Heart left ventricle (tissue), 16 donors: Measurements from ENCODE around the gene KCNJ6. TPM values are rescaled to one million over a fixed set of nuclear protein-coding genes. Genes with fewer than 3 reads are reported as not detected.

Experiments
- ATAC-seq, 4 donors: fragments of 200-7000 bp; cut with Tn5 transposase; one replicate each; pipeline ENCODE4 v1.9.1; 2020 to 2022; ENCODE audit warnings: moderate library complexity in 4 of 4, mild to moderate bottlenecking in 3 of 4, moderate number of reproducible peaks in 1 of 4
- DNase-seq, 5 donors: peaks; one replicate each; pipeline ENCODE4 v3.0.0-alpha.2; 2020
- H3K27ac ChIP-seq, 12 donors: fragments of 200-600 bp; sonication (generic) in 4 of 12; one replicate each; pipeline versions ENCODE4 v1.5.0 to v1.8.0; 2016 to 2022; ENCODE audit warnings: mild to moderate bottlenecking in 2 of 12
- H3K27me3 ChIP-seq, 9 donors: fragments of 200-600 bp; sonication (generic) in 2 of 9; one replicate each; pipeline versions ENCODE4 v1.5.1 to v1.8.0; 2016 to 2022; ENCODE audit warnings: mild to moderate bottlenecking in 3 of 9
- H3K36me3 ChIP-seq, 9 donors: fragments of 200-600 bp; sonication (generic) in 2 of 9; one replicate each; pipeline versions ENCODE4 v1.5.0 to v1.8.0; 2018 to 2022; ENCODE audit warnings: mild to moderate bottlenecking in 2 of 9
- H3K4me1 ChIP-seq, 12 donors: fragments of 200-600 bp; sonication (generic) in 4 of 12; one replicate each; pipeline versions ENCODE4 v1.5.0 to v1.8.0; 2016 to 2022; ENCODE audit warnings: mild to moderate bottlenecking in 3 of 12
- H3K4me3 ChIP-seq, 12 donors: fragments of 200-600 bp; sonication (generic) in 4 of 12; one replicate each; pipeline versions ENCODE4 v1.5.0 to v1.8.0; 2017 to 2022; ENCODE audit warnings: mild to moderate bottlenecking in 9 of 12, moderate library complexity in 4 of 12
- H3K9me3 ChIP-seq, 12 donors: fragments of 200-600 bp; sonication (generic) in 4 of 12; one replicate each; pipeline versions ENCODE4 v1.5.0 to v1.8.0; 2016 to 2022; ENCODE audit warnings: mild to moderate bottlenecking in 1 of 12
- POLR2A ChIP-seq, 2 donors: fragments of 450-650 bp; IDR thresholded peaks; one replicate each; pipeline ENCODE4 v1.6.1; 2017; ENCODE audit warnings: antibody characterized with exemption in 2 of 2, mild to moderate bottlenecking in 2 of 2, moderate library complexity in 2 of 2
- WGBS, 4 donors: extraction: QIAGEN DNeasy Blood & Tissue Kit in 2 of 4; methylation state at CpG; one replicate each; pipeline versions ENCODE4 v1.1.5 to v1.1.7; 2013 to 2018; 5-methylcytosine and 5-hydroxymethylcytosine counted together
- intact Hi-C, 10 donors: fragments of 100-400 bp; cut with DNase I; formaldehyde crosslinking; loops; one replicate each; pipeline versions ENCODE4 v1.11.1 to v1.14.2; 2022
- polyA plus RNA-seq, 2 donors: library from polyadenylated mRNA; stranded (reverse); fragments of 200-250 nt; gene quantifications; one replicate each; pipeline ENCODE4 v1.2.3, GENCODE V29; 2013
- total RNA-seq, 9 donors: library from RNA; depleted of rRNA in 2 of 9; stranded (reverse); fragments of >200 nt in 2 of 9; fragmentation: NEBNext Ultra II Directional in 3 of 9; extraction: Animal tissue kit (Norgen Biotek cat#: 25700) in 3 of 9; gene quantifications; one replicate each; pipeline versions ENCODE4 v1.1.0 to v1.2.4, GENCODE V29; 2016 to 2023
- TF ChIP-seq, protein P1 (sequence below), 12 donors: fragments of 200-600 bp; sonication (generic) in 4 of 12; IDR thresholded peaks; one replicate each; pipeline versions ENCODE4 v1.5.0 to v1.8.0; 2018 to 2022; ENCODE audit warnings: antibody characterized with exemption in 12 of 12, mild to moderate bottlenecking in 5 of 12
- donor health status: ischemic (EF 13 %, LVEDD 7.1; RV severe dilation, severe dysfunction).
- donor health status: healthy with polysubstance abuse.
- donor health status: DM: no; HTN: yes; CAD: no.
- donor health status: DM: no; HTN: no; CAD: no.
- donor health status: ischemic (EF 25% LVEDD 6.9; RV normal size, moderate dysfunction).
- donor health status: ischemic (EF 25% LVEDD 5.7; RV mildly dilated, moderate dysfunction).
- donor health status: healthy.
- donor health status: DM: yes; HTN: yes; CAD: no.
- donor health status: ischemic (EF 35%, LVEDD 5.7; RV mildly dilated, moderate dysfunction).
- donor health status: nonischemic (EF 11% LVEDD 7.7; RV severe dilation, severe dysfunction).
- donor health status: DM: yes; HTN: yes; CAD: no.
- donor health status: PGD.
- donor health status: ischemic (EF 29% LVEDD 5.4; RV normal size, mild dysfunction).
- donor health status: nonischemic (EF 23%, LVEDD 6.1; RV moderate dilation, normal function).

Gene KCNJ6
- total and polyA plus RNA-seq, 11 donors = not detected

DNA sequence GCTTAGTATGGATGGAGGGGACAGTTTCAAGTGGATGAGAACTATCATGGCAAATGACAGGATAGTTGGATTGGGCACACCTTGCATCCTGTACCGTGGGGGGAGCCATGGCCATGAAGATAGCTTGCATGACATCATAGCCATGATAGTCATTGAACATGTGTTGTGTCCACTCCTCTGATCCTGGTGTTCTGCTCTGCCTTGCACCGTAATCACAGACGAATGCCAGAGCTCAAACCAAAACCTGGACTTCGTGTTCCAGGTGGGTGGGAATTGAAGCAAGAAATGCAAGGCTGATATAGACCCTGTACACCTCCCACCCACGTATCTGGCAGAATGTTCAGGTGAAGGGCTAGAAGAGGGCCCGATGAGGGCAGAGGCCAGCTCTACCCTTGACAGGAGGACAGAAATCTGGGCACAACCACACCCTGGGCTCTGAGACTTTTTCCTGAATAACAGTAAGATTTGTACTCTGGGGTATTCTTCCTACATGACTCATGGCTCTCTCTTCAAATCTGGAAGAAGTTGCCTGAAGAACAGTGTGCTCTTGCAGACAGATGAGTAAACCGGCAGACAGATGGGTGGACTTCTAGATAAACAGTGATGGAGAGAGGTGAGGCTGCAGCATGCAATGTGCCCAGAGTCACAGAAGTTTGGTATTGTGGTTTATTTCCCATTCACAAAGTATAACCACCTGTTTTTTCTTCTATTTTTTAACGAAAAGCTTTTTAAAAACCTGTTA lies 45.0 kb downstream of the KCNJ6 start:
- intact Hi-C loops = no loop called here
- 67 to 75% (median 72%) methylated on average over 8 of the region's 8 CpGs for WGBS, 4 donors

DNA sequence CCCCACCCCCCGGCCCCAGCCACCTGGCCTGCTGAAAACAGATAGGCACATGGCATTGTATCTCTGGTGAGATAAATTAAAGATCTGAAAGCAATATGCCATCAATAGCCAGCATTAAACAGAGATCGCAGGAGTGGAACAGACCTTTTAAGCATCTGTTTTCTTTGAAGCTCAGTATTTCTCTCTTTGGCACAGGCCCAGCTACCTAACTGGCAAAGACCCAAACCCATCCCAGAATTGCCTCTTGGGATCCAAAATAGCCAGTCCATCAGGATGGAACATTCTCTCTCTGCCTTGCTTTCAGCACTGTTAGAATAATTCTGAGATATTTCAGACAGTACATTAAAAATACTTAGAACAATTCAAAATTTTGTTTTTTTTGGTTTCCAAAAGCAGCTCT lies 46.0 kb downstream of the KCNJ6 start:
- no peak for DNase-seq
- no peaks in the 10 kb centered on the region for H3K9me3 ChIP-seq
- ATAC-seq = no peak
- no peak for TF ChIP-seq POLR2A (IDR thresholded peaks at IDR 0.05)
- TF ChIP-seq, protein P1, sequence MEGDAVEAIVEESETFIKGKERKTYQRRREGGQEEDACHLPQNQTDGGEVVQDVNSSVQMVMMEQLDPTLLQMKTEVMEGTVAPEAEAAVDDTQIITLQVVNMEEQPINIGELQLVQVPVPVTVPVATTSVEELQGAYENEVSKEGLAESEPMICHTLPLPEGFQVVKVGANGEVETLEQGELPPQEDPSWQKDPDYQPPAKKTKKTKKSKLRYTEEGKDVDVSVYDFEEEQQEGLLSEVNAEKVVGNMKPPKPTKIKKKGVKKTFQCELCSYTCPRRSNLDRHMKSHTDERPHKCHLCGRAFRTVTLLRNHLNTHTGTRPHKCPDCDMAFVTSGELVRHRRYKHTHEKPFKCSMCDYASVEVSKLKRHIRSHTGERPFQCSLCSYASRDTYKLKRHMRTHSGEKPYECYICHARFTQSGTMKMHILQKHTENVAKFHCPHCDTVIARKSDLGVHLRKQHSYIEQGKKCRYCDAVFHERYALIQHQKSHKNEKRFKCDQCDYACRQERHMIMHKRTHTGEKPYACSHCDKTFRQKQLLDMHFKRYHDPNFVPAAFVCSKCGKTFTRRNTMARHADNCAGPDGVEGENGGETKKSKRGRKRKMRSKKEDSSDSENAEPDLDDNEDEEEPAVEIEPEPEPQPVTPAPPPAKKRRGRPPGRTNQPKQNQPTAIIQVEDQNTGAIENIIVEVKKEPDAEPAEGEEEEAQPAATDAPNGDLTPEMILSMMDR (IDR thresholded peaks at IDR 0.05) = no peak
- no peak overlapping the region for H3K4me3 ChIP-seq
- H3K36me3 ChIP-seq = no peaks in the 10 kb centered on the region
- peaks cover 0 to 19% (median 0%) of the 10 kb centered on the region in 9 donors for H3K27me3 ChIP-seq
- H3K27ac ChIP-seq = no peak overlapping the region
- 56 to 75% (median 65%) methylated on average over 1 to 2 of the region's 2 CpGs for WGBS, 4 donors
- intact Hi-C loops = no loop called here
- H3K4me1 ChIP-seq = peaks cover 0 to 13% (median 0%) of the 10 kb centered on the region in 12 donors

More for the DNA sequence above, 45.0 kb downstream of the KCNJ6 start:
- no peak for ATAC-seq
- no peak overlapping the region for H3K27ac ChIP-seq
- no peak for TF ChIP-seq POLR2A (IDR thresholded peaks at IDR 0.05)
- TF ChIP-seq, protein P1 (IDR thresholded peaks at IDR 0.05) = no peak
- H3K9me3 ChIP-seq = no peaks in the 10 kb centered on the region
- H3K4me1 ChIP-seq = peaks cover 0 to 3% (median 0%) of the 10 kb centered on the region in 12 donors
- no peak for DNase-seq
- H3K36me3 ChIP-seq = no peaks in the 10 kb centered on the region
- H3K4me3 ChIP-seq = no peak overlapping the region
- peaks cover 0 to 19% (median 0%) of the 10 kb centered on the region in 9 donors for H3K27me3 ChIP-seq

DNA sequence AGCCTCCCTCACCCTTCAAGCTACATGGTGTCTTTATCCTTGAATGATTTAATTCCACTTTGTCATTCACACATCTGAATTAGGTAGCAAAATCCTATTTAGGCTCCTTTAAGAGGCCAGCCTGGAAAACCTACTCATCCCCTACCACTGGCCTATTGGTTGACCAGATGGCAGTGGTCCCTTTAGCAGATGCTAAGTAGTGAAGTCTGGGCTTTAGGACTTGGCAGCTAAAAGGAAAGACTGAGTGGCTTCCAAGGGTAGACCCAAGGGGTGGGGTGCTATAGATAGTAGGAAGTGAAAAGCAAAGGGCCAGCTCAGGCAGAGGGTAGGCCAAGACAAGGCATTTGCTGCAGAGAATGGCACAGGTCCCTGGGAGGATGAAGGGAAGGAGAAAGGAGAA lies 46.6 kb downstream of the KCNJ6 start:
- ATAC-seq (no peak), DNase-seq (no peak)
- peaks cover 0 to 18% (median 0%) of the 10 kb centered on the region in 12 donors for H3K4me1 ChIP-seq
- no peaks in the 10 kb centered on the region for H3K36me3 ChIP-seq
- H3K27ac ChIP-seq = no peak overlapping the region
- H3K9me3 ChIP-seq = no peaks in the 10 kb centered on the region
- intact Hi-C loops = no loop called here
- TF ChIP-seq, protein P1 (IDR thresholded peaks at IDR 0.05) = no peak
- no peak for TF ChIP-seq POLR2A (IDR thresholded peaks at IDR 0.05)
- H3K4me3 ChIP-seq = no peak overlapping the region
- H3K27me3 ChIP-seq = peaks cover 0 to 19% (median 0%) of the 10 kb centered on the region in 9 donors

DNA sequence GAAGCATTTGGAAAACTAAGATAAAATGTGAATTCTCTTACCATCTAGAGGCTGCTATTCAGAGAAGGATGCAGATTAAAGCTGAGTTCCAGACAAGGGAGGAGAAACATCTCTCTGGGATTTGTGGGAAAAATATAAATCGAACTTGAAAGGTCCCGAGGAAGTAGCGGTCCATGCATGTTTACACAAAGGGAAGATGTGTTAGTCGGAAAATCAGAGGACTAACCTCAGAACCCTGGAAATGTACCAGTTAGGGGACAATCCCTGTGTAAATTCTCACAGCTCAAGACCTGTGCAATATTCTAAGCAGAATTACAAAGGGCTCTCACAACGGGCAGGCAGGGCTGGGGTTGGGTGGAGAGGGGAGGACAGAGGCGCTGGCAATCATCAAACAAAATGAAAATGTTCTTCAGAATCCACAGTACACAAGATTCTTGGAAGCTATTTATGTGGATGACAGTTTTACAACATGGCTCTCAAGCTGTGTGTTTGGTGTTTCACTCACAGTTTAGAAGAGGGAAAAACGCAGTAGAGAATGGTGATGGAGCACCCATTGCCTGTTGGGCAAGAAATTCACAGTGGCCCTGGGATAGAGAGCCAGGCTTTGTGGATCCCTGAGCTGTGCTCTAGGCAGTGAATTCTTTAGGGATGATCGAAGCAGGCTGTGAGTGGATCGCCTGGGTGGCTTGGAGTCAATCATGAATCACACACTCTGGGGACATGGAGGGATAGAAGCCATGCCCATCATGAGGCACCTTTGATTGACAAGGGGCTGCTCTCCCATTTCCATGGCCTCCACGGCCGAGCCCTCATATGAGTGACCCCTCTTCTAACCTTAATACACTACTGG lies 47.6 kb downstream of the KCNJ6 start:
- 57 to 78% (median 76%) methylated on average over 9 to 11 of the region's 11 CpGs for WGBS, 4 donors
- Histone ChIP-seq H3K27me3 (peaks cover 0 to 19% (median 0%) of the 10 kb centered on the region in 9 donors), H3K4me1 (peaks cover 0 to 24% (median 0%) of the 10 kb centered on the region in 12 donors), H3K4me3 (no peak overlapping the region), H3K36me3 (no peaks in the 10 kb centered on the region), H3K27ac (no peak overlapping the region), H3K9me3 (no peaks in the 10 kb centered on the region)
- intact Hi-C loops = no loop called here
- ATAC-seq (no peak), DNase-seq (no peak)
- no peak for TF ChIP-seq POLR2A (IDR thresholded peaks at IDR 0.05)
- TF ChIP-seq, protein P1 (IDR thresholded peaks at IDR 0.05) = no peak
